ENCODE results near the gene NPY5R. TPM values are rescaled to one million over a fixed set of nuclear protein-coding genes. Genes with fewer than 3 reads are reported as not detected.

The NPY5R gene
- total and polyA plus RNA-seq, 2 experiments from 2014 or later: 0.30 to 0.46 TPM

DNA sequence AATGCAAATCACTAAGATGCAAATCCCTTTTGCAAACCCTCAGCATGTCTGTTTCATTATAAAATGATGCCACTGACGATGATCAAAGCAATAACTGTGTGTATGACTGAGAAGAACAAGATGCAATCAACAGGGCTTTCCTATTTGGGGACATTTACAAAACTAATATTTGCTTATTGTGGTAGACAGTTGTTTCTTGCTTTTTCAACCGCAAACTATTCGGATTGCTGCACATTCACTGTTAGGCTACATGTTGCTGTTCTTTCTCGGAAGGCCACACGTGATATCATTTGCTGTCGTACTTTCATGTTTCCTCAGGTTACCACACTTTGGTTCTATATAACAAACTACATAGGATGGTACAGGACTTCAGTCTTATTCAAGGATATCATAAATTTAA lies 49.8 kb downstream of the NPY5R start:
- Histone ChIP-seq H3K79me2 (no peaks in the 10 kb centered on the region), H3K4me2 (no peak overlapping the region), H3K9me3 (ENCODE audit: low read depth) (no peaks in the 10 kb centered on the region), H4K20me1 (ENCODE audit: insufficient read depth, poor library complexity, severe bottlenecking) (no peaks in the 10 kb centered on the region), H3K4me1 (ENCODE audit: insufficient read depth) (no peaks in the 10 kb centered on the region), H3K27ac (no peak overlapping the region), H2AFZ (no peak overlapping the region), H3K4me3 (no peak overlapping the region), H3K9me2 (replicated peaks; ENCODE audit: insufficient read depth) (no peaks in the 10 kb centered on the region), H3K36me3 (replicated peaks; ENCODE audit: insufficient read depth, low read depth) (no peaks in the 10 kb centered on the region), H3K27me3 (no peaks in the 10 kb centered on the region)
- 95% methylated on average over 6 of the region's 6 CpGs for WGBS (ENCODE audit: low lambda C conversion rate, missing lambda C conversion rate)
- TF ChIP-seq EZH2phosphoT487 (IDR thresholded peaks at IDR 0.05; ENCODE audit: low read depth, severe bottlenecking, unreplicated experiment) (no peak), EZH2 (IDR thresholded peaks at IDR 0.05; ENCODE audit: borderline replicate concordance) (no peak)
- TF ChIP-seq, protein P1, sequence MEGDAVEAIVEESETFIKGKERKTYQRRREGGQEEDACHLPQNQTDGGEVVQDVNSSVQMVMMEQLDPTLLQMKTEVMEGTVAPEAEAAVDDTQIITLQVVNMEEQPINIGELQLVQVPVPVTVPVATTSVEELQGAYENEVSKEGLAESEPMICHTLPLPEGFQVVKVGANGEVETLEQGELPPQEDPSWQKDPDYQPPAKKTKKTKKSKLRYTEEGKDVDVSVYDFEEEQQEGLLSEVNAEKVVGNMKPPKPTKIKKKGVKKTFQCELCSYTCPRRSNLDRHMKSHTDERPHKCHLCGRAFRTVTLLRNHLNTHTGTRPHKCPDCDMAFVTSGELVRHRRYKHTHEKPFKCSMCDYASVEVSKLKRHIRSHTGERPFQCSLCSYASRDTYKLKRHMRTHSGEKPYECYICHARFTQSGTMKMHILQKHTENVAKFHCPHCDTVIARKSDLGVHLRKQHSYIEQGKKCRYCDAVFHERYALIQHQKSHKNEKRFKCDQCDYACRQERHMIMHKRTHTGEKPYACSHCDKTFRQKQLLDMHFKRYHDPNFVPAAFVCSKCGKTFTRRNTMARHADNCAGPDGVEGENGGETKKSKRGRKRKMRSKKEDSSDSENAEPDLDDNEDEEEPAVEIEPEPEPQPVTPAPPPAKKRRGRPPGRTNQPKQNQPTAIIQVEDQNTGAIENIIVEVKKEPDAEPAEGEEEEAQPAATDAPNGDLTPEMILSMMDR (IDR thresholded peaks at IDR 0.05; ENCODE audit: poor library complexity): no peak
- DNase-seq (ENCODE audit: low spot score): no peak

DNA sequence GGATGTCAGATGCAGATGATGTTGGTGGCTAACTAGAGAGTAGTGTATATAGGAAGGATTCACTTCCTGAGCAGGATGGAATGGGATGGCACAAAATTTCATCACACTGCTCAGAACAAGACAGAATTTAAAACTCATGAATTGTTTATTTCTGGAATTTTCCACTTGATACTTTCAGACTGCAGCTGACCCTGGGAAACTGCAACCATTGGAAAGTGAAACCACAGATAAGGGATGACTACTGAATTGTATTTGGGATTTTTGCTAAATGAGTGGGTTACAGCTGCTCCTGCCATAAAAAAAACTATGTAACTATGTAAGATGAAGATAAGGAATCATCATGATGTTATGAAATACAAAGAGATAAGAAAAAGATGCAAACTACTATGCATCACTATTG lies 51.4 kb downstream of the NPY5R start:
- no peaks in the 10 kb centered on the region for H3K79me2 ChIP-seq
- no peak overlapping the region for H3K27ac ChIP-seq
- no peaks in the 10 kb centered on the region for H3K9me3 ChIP-seq (ENCODE audit: low read depth)
- no peaks in the 10 kb centered on the region for H3K4me1 ChIP-seq (ENCODE audit: insufficient read depth)
- no peak for DNase-seq (ENCODE audit: low spot score)
- H3K36me3 ChIP-seq (replicated peaks; ENCODE audit: insufficient read depth, low read depth): no peaks in the 10 kb centered on the region
- no peaks in the 10 kb centered on the region for H3K27me3 ChIP-seq
- H3K9me2 ChIP-seq (replicated peaks; ENCODE audit: insufficient read depth): no peaks in the 10 kb centered on the region
- no peak overlapping the region for H3K4me3 ChIP-seq
- no peak overlapping the region for H3K4me2 ChIP-seq
- TF ChIP-seq, protein P1 (IDR thresholded peaks at IDR 0.05; ENCODE audit: poor library complexity): no peak
- TF ChIP-seq EZH2 (IDR thresholded peaks at IDR 0.05; ENCODE audit: borderline replicate concordance) (no peak), EZH2phosphoT487 (IDR thresholded peaks at IDR 0.05; ENCODE audit: low read depth, severe bottlenecking, unreplicated experiment) (no peak)
- no peak overlapping the region for H2AFZ ChIP-seq
- H4K20me1 ChIP-seq (ENCODE audit: insufficient read depth, poor library complexity, severe bottlenecking): no peaks in the 10 kb centered on the region

DNA sequence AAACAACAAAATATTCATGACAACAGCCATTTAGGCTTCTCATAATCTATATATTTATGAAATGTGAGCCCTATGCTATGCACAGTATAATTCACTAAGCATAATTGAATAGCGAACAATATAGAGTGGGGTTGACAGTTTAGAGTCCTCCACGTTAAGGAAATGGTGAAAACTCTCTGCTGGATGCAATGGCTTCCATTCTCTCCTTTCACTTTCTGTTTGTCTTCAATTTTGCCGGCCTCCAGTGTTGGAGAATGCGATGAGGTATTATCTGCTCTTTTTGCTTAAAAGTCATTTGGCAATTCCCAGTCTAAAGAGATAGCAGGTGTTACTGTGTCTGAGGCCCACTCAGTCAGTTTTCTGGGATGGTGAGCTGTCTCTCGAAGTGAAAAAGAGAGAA lies 52.1 kb downstream of the NPY5R start:
- DNase-seq (ENCODE audit: low spot score): no peak

More for the DNA sequence above, 52.1 kb downstream of the NPY5R start:
- Histone ChIP-seq H3K4me3 (no peak overlapping the region), H3K27me3 (no peaks in the 10 kb centered on the region), H2AFZ (no peak overlapping the region), H4K20me1 (ENCODE audit: insufficient read depth, poor library complexity, severe bottlenecking) (no peaks in the 10 kb centered on the region), H3K9me2 (replicated peaks; ENCODE audit: insufficient read depth) (no peaks in the 10 kb centered on the region), H3K27ac (no peak overlapping the region), H3K4me1 (ENCODE audit: insufficient read depth) (no peaks in the 10 kb centered on the region), H3K36me3 (replicated peaks; ENCODE audit: insufficient read depth, low read depth) (no peaks in the 10 kb centered on the region), H3K4me2 (peak overlapping the region; percentile 37), H3K79me2 (no peaks in the 10 kb centered on the region), H3K9me3 (ENCODE audit: low read depth) (no peaks in the 10 kb centered on the region)
- TF ChIP-seq EZH2 (IDR thresholded peaks at IDR 0.05; ENCODE audit: borderline replicate concordance) (no peak), EZH2phosphoT487 (IDR thresholded peaks at IDR 0.05; ENCODE audit: low read depth, severe bottlenecking, unreplicated experiment) (no peak)
- TF ChIP-seq, protein P1 (IDR thresholded peaks at IDR 0.05; ENCODE audit: poor library complexity): no peak
- WGBS (ENCODE audit: low lambda C conversion rate, missing lambda C conversion rate): 82% methylated on average over 5 of the region's 5 CpGs
